ENCODE results near the gene FBXO28.

DNA sequence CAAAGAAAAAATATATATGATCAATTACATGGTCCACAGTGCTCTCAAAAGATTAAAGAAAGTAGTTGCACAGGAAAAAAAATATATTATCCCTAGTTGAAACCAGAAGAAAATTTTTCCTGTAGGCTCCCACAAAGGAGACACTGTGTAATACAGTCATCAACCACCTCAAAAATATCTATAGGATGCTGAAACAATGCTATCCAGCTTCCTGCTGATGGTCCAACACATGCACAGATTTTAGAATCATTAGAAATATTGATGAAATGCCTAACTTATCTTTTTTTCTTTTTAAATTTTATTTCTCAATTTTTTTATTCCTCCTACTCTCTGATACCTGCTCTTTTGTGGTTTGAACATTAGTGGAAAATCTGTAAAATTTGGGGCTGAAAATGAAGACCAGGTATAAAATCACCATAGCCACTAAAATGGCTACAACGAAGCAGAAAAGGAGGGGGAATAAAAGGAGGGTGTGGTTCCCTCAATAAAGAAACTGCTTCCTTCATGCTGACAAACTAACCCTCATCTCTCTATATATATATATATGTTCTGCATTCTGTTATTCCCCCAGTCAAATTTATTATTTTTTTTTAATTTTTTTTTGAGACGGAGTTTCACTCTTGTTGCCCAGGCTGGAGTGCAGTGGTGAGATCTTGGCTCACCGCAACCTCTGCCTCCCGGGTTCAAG is 28.3 kb upstream of the FBXO28 start:
- TF ChIP-seq FOS (IDR thresholded peaks at IDR 0.05; ENCODE audit: borderline replicate concordance, insufficient read depth, low read length) (no peak), POLR2A (IDR thresholded peaks at IDR 0.05; ENCODE audit: low read depth, low read length) (no peak), JUN (IDR thresholded peaks at IDR 0.05; ENCODE audit: borderline replicate concordance, insufficient read depth, insufficient read length, low read depth) (no peak), EZH2 (IDR thresholded peaks at IDR 0.05; ENCODE audit: borderline replicate concordance, low read depth, low read length, severe bottlenecking) (no peak)
- TF ChIP-seq, protein P1, sequence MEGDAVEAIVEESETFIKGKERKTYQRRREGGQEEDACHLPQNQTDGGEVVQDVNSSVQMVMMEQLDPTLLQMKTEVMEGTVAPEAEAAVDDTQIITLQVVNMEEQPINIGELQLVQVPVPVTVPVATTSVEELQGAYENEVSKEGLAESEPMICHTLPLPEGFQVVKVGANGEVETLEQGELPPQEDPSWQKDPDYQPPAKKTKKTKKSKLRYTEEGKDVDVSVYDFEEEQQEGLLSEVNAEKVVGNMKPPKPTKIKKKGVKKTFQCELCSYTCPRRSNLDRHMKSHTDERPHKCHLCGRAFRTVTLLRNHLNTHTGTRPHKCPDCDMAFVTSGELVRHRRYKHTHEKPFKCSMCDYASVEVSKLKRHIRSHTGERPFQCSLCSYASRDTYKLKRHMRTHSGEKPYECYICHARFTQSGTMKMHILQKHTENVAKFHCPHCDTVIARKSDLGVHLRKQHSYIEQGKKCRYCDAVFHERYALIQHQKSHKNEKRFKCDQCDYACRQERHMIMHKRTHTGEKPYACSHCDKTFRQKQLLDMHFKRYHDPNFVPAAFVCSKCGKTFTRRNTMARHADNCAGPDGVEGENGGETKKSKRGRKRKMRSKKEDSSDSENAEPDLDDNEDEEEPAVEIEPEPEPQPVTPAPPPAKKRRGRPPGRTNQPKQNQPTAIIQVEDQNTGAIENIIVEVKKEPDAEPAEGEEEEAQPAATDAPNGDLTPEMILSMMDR (IDR thresholded peaks at IDR 0.05; ENCODE audit: extremely low read depth in 1 of 2, insufficient read depth in 1 of 2, low read depth in 1 of 2, low read length in 2 of 2), result no peak
- TF ChIP-seq, protein P2, sequence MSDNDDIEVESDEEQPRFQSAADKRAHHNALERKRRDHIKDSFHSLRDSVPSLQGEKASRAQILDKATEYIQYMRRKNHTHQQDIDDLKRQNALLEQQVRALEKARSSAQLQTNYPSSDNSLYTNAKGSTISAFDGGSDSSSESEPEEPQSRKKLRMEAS (IDR thresholded peaks at IDR 0.05; ENCODE audit: insufficient read depth, insufficient read length), result no peak

Measured in endothelial cell of umbilical vein (primary cell).